ENCODE results near the gene SLC22A2.

DNA sequence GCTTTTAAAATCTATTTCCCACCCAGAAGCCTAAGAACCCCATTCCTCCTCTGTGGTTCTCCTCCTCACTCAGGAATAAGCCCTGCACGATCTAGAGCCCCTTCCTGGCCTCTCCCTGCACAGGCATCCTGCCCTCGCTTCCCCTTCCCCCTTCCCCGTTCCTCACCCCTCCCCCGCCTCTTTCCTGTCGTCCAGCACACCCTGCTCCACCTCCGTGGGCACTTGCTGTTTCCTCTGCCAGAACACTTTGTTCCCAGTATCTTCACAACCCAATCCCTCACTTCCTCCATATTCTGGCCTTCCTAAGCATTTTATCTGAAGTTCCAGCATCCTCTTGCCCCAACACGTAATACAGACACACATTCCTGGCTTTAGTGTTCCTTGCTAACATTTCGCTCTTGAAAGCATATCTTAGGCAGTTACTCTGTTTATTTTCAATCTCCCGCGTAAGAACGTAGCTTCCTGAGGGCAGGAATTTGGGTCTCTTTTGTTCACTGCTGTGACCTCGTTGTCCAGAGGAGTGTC, 20.2 kb upstream of the SLC22A2 start:
- no peak for TF ChIP-seq POLR2A (IDR thresholded peaks at IDR 0.05)
- no peak for TF ChIP-seq CTCF (IDR thresholded peaks at IDR 0.05)
